Islet of Langerhans (tissue), 1 donor: Measurements from ENCODE around the gene LMO3.
A peak's percentile ranks its signal among the peaks of the same experiment; 100 is the strongest.

Experiments used
- FAIRE-seq: peaks from one replicate; lab custom pipeline; 2011; peaks lifted over from hg19 to GRCh38; lab: Jason Lieb, UNC

The LMO3 gene

DNA sequence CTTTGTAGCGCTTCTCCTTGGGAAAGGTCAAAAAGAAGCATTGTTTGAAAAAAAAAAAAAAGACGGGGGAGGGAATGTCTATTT lies at the start of gene LMO3:
TSS of gene LMO3 (minus strand) at position 46 of the 84 bp plus-strand sequence. CDS start 5,302 bp downstream, outside the sequence.
- FAIRE-seq: no peak

DNA sequence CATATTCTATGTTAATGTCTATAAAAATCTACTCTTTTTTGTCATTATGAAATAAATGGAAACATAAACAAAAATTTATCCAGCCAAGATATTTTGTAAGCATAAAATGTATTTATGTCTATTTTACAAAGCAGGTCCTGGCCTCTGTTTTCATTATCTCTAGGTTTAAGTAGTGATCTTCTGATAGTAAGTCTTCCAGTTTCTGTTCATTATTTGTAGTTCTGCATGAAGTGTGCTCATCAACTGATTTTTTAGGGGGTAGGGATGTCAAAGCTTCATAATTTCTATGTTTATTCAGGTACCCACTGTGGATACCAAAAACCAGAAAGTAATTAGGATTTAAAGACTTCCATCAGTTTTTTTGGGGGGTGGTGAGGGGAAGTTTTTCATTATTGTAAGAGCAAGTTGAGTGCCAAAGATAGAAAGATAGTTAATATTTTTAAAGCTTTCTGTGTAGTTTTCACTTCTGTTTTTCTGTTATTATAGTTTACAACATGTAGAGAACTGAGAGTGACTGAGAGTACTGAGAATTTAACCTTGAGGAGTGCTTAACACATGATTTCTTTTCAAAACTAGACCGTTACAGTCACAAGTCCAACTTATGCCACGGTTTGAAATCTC lies 30.6 kb upstream of the LMO3 start:
- FAIRE-seq: no peak

DNA sequence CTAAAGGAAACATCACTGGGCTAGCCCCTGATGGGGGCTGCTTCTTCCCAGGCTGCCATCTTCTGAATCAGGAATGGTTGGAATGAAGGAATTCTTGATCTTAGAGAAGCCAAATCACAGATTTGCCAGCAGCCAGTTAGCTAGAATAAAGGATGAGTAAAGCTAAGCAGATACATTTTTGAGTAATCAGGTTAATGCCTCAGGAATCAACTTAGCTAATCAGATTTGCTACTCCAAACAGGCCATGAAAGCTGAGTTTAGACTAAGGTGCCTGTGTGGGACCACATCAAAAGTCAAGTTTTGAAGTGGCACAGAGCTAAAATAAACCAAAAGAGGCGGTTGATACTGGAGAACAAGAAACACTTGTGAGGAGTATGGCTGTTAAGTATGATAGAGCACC lies 28.8 kb upstream of the LMO3 start:
- FAIRE-seq: no peak

DNA sequence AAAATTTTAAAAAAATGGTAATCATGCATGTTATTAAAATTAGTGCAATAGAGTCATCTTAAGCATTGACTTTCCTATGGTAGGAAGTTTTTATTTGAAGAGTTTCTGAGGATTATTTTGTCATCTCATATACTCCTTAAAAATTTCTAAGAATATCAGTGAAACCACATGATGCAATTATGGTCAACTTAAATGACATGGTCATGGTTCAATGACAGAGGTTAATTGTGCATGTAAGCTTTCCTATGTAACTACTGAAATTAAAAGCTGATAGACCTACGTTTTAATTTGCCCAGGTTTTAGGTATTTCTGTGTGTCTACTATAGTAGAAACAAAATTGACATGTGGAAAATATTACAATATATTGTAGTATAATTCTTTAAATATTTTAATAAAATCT lies 21.0 kb upstream of the LMO3 start:
- no peak for FAIRE-seq

DNA sequence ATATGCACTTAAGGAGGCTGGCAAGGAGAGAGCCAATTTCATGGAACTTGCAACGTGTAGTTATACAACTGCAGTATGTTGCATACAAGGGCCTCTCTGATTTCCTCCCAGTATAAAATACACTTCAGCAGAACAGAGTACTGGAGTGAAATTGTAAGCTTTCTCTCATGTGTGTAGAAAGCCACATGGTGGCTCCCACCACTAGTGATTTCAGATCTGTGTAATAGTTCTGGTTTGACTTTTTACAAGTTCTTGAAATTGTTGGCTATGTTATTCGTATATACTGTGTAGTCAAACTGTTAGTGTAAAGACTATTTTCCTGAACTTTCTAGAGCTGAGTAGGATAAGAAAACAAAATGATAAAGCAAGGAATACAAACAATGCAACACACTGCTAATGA lies 16.4 kb upstream of the LMO3 start:
- FAIRE-seq: no peak

DNA sequence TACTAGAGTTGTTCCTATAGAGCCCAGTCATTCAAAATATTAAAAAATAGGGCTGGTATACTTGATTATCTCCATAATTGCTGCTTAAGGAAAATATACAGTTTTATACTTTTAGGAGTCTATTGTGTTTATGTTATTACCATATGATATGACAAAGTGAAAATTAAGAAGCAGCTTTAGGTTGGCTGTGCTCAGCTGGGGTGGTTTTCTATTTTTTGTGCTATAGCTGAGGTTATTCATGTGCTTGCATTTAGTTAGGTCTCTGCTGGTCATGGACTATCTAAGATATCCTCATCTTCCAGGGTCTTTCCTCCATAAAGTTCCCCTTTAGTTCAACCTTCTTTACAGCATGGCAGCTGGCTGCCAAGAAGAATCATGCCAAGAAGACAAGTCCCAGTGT lies 13.6 kb upstream of the LMO3 start:
- no peak for FAIRE-seq

DNA sequence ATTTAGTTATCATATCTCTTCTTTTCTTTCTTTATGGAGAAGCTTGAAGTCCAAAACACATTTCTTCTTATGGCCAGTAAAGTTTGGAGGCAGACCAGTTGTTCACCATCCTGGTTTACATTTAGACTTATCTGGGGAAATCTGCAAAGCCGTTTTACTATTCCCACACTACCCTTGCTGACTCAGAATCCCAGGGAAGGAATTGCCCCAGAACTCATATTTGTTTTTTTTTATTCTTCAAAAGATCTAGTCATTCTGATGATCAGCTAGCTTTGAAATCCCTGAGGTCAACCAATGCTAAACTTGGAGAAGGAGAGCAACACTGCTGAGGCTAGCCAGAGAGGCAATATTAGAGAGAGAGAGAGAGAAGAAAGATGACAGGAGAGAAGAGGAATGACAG lies 12.3 kb upstream of the LMO3 start:
- no peak for FAIRE-seq

DNA sequence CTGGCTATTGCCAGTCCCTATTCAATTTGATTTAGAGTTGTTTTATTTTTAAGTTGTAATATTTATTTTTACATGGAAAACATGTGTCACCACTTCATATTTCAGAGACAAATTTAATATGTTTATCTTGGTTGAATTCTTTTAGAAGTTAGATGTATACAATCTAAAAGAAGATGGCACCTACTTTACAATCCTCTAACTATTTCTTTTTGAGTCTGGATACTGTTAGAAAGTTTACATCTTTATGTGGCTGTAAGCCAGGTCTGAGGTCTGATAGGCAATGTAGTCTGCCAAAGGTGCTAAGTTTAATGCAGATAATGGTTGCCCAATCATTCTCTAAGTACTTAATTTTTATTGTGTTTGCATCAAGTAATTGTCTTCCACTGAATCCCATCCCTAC lies 7.2 kb upstream of the LMO3 start:
- FAIRE-seq: no peak

DNA sequence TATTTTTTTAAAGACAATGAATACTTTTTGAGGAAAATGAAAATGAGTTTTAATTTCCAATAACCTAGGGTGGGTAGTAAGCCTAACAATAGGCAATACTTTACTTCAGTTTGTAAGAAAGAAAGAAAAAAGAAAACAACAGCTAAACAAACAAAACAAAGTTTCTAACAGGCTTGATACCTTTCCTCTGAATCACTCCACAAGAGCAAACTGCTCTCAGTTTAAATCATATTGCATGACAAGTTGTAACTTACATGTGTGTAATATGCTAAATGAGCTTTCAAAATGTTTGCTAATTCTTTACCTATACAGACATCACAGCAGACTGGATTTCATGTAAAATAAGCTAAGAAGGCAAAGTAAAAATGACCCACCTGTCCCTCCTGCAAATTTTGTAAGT lies 6.7 kb upstream of the LMO3 start:
- peak; percentile 74 for FAIRE-seq

DNA sequence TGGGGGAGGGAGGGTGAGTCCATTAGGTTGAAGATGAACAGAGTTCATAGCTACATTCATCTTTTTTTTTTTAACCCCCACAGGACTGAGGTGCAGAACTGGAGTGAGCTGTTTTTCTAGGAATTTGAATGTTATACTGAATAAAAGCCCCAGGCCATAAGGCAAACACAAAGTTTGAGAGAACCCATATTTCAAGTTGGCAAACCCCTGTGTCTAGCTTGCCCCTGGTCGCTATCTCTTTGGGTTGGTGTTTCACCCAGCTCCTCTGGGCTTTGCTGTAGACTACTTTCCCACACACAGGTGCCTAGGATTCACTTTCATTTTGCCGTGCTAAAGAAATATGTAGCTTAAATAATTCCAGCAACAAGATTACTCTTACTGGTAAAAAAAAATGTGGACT lies 5.2 kb upstream of the LMO3 start:
- FAIRE-seq: no peak

DNA sequence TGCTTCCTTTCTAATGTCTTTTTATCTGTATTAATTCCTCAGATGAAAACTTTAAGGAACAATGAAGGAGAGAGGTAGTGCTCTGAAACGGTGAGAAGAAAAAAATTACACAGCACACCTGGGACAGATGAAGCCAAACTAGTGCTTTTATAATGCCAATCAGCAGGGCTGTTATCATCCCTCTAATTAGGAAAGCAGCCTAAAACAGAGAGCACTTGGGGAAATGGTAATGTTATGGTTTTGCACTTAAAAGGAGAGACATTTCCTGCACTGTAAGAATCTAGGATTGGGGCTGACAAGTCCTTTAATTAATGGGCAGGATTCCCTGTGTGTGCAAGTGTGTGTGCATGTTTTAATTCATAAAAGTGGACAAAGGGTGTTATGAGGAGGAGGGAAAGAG lies 4.8 kb upstream of the LMO3 start:
- FAIRE-seq: no peak

DNA sequence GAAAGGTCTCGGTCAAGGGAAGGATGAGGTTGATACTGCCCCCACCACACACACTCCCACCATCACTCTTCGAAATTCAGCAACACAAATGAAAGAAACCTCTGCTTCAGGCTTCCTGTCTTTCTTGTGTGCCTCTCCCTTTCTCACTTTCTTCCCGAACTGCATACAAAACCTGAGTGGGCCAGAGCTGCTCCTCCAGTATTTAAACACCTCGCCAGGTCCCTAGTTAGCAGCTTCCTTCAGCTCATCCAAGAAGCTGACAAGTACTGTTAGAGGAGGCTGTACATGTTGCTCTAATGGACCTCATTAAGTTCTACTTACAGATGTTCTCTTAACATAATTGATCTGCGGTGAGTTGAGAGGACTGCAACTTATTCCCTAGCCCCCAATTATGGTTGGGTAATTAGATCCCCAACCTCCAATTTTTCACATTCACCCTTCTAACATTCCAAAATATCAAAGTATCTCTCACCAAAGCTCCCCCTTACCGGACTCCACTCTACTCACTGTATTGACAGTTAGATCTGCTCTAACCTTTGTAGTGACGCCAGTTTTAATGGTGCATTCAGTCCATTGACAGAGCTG lies 4.1 kb upstream of the LMO3 start:
- no peak for FAIRE-seq

DNA sequence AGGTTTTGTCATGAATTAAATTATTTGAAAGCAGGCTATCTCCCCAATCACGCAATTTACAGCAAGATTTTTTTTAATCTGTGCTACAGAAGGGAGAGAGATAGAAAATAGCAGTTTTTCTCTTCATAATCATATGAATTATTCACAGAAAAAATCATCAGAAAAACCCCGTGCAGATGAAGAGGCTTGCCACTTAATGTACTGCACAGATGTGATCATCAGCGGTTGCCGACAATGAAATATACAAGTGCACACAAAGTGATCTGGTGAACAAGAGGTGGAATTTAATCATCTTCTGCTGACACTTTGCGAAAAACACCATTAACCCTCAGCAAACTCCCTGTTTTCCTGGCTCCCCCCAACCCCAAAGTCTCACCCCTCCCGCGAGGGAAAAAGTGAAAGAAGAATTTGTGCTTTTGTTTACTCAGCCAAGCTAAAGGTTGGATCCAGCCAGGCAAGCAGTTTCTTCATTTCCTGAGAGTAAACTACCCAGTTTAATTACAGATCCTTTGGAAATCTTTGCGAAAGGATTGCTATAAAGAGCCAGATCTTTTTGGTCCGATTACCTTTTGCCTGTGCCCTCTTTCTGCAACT lies 3.1 kb upstream of the LMO3 start:
- no peak for FAIRE-seq

DNA sequence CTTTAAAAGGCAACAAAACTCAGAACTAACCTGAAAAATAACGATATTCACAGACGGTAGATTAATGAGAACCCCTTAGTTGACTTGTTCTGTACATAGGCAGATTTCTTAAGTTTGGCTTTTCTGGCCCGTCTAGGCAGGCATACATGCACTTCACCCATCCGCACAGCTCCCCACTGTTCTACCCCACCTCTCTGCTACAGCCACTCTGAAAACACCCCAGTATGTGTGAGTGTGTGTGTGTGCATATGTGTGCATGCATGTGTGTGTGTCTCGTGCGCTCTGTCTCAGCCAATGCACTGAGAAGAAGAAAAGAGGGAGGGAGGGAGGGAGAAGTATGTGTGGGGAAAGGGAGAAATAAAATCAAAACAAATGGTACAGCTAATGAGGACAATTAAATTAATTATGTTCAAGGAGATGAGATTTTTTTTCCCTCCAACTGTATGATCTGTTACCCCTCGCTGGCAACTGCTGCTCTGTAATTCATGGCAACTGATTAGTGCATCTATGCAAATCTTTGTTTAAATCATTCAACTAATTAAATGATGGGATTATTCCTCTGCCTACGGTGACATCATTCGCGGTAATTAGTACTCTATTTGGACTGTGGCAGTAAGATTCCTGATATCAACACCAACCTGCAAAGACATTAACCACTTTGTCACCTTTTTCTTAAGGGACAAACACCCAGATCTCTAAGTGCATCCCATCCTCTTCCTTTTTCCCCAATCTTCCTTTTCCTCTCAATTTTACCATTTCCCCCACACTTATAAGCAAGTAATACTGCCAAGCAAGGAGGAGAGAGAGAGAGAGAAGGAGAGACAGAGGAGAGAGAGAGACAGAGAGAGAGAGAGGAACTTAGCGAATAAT lies 2.2 kb upstream of the LMO3 start:
- no peak for FAIRE-seq

DNA sequence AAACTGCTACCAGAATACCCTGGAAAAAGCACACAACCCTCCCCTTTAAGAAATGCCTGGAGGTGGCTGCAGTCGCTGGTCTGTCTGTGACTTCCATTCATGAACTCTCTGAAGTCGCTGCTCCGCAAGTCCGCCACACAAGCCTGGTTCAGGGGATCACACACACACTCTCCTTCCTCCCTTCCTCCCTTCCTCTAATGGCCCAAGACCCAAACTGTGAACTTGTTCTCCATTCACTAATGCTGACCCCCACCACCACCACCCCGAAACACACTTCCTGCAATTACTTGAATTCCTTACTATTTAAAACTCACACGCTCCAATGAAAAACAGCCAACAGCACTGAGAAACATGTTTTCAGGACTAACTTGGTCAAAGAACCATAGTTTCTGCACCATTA lies 1.0 kb upstream of the LMO3 start:
- no peak for FAIRE-seq

DNA sequence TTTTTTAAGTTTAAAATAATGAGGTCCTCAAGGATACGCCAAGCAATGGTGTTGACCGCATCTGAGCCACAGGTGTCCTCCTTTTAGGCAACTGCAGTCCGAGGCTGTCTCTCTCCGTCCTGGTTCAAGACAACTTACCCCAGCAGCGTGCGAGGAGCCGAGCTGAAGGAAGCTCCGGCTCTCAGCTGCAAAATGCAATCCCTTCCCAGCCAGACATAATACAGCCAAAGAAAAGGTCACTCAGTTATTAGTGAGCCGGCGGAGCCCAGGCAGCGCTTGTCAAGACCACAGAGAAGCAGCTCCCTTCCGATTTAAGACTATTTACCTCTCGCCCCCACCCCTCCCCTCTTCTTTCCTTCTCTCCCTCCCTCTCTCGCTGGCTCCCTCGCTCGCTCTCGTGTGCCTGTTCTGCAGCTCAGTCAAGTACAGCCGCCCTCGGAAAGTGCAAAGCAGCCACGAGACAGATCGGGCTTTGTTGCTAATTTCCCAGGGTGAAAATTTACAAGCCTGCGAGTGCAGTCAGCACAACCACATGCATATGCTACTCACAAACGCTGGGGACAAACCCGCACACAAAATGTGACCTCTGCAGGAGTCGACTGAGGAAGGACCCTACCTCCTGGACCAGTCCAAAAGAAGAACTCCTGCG lies 363 bp upstream of the LMO3 start:
- no peak for FAIRE-seq

DNA sequence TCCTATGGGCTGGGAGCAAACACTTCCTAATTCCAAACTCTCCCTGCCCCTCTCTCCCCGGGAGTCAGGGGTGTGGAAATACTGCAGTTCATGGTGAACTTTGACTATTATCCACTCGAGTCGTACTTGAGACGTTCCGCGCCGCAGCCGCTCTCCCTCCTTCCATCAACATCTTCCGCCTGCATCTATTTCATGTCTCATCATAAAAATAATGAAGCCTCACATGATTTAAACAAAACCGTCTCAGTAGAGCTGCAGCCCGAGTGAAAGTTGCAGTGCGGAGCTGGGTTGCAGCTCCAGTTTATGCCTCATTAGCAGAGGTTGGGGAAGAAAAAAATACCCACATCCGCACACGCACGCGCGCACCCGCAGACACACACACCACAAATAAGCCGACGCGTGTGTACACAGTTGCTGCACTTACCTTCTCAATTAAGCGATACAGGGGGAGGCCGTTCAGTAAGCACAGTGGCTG lies 283 bp downstream of the LMO3 start:
- no peak for FAIRE-seq

DNA sequence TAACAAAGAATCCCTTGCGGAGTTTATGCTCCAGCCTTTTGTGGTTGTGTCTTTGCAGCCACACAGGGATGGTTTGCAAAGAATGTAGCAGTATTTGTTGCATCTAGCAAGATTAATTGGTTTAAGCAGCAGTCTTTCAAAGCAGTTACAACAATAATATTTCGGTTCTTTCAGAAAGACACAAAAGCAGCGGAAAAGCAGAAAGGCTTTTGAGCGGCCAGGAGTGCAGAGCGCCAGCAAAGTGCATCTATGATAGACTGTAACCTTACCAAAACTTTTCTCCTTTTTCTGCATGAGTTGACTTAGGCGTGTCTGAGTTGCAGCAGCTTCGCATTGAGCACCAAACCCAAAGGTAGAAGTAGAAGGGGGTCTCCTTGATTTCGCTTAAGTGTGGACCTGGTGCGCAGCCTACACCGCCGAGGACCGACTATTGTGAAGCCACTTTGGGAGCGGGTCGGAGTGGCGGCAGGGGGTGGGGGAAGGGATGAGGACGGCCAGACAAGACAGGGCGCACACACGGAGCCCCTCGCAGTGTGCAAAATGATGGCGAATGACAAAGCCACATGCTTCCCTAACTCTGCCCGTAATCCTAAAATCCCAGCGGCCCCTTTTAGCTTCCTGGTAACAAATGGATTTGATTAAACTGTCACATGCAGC lies 1.2 kb downstream of the LMO3 start:
- no peak for FAIRE-seq

DNA sequence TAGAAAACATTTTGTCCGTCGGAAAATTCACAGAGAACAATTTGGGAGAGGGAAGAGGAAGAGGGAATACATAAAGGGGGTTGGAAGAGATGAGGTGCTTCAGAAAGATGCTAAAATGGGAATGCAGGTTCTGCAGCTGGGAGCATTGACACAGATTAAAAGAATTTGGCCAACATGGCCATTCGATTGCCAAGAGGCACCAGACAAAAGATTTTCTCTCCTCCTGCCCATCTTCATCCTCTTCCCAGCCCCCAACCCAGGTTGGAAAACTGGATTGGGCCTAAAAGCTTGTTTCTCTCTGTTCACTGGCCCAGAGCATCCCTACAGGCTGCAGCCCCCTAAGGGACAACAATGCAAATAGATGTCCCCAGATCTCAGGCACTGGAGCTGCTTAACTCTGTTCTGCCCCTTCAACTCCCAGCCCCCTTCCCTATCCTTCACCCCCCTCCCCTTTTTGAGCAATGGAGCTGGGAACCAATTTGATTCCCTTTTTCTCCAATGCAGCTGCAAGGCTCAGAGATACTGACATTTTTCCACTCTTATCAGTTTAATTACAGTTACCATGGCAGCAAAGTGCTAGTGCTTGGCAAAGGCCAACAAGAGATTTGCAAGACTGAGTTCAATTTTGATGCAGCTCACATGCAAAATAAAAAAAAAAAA lies 1.9 kb downstream of the LMO3 start:
- no peak for FAIRE-seq

DNA sequence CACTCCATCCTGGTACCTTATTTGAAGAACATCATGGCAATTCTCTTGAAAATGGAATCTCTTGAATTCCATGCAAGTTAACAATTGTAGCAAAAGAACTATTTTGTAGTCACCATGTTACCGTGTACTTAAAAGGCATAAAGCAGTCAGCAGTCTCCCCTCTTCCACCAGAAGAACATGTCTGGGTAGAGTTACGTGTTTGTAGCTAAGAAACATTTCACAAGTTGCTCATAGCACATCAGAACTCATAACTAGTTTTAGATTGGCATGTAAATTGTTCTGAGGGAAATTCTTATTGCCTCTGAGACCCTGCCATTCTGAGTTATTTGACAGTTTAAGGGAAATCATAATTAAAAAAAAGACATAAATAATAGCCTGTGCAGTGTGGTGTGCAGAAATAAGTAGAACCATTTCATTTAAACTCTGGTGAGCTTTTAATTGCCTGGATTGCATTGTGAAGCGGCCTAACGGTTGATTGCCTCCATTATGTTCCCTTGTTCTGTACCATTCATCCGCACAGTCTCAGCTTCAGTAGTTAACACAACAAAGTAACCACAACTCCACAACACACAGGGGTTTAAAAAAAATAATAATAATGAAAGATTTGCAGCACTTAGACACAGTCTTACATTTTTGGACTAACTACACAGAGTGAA lies 2.6 kb downstream of the LMO3 start:
- FAIRE-seq: no peak

DNA sequence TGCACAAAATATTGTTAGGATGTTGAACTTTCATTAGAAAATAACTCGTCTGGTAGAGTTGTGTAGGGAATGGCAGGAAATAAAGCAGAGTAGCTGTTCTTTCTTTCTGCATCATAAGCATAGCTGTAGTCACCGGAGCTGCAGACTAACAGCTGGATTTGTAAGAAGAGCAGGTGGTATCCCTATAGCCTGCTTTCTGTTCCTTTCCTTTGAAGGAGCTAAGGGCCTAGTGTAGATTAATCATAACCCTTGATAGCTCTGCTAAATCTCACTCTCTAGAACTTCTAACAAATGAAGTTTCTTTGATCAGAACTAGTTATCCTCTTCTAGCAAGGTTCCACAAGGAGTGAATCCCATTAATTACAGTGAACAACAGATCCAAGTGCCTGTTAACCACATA lies 3.5 kb downstream of the LMO3 start:
- FAIRE-seq: no peak

DNA sequence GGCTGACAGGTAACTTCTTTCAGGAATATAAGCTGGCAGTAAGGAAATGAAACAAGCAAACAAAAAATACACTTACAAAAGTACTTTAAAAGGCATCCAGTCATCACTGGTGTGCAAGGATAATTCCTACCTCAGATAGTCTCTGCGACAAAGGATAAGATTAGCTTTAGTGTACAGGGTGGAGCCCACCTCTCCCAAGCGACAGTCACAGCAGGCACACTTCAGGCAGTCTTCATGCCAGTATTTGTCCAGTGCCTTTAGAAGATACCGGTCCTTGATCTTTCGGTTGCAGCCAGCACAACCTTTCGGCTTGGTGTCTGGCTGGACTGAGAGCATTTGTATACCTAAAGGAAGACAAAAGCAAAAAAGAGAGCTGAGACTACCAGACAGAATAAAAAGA lies 5.4 kb downstream of the LMO3 start:
- no peak for FAIRE-seq
